ENCODE data around the gene CACFD1.

DNA sequence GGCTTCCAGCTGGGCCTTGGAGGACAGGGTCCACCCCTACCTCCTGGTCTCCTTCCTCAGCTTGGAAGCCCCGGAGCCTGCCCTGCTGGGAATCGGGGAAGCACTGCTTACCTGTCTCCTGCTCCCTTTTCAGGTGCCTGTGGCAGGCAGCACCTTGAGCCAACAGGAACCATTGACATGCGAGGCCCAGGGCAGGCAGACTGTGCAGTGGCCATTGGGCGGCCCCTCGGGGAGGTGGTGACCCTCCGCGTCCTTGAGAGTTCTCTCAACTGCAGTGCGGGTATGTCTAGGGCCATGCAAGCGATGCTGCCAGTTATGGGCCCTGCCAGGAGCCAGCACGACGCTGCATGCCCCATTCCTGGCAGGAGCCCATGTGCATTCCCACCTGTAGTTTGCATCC lies 3.8 kb upstream of the CACFD1 start:
- TF ChIP-seq, protein P1, sequence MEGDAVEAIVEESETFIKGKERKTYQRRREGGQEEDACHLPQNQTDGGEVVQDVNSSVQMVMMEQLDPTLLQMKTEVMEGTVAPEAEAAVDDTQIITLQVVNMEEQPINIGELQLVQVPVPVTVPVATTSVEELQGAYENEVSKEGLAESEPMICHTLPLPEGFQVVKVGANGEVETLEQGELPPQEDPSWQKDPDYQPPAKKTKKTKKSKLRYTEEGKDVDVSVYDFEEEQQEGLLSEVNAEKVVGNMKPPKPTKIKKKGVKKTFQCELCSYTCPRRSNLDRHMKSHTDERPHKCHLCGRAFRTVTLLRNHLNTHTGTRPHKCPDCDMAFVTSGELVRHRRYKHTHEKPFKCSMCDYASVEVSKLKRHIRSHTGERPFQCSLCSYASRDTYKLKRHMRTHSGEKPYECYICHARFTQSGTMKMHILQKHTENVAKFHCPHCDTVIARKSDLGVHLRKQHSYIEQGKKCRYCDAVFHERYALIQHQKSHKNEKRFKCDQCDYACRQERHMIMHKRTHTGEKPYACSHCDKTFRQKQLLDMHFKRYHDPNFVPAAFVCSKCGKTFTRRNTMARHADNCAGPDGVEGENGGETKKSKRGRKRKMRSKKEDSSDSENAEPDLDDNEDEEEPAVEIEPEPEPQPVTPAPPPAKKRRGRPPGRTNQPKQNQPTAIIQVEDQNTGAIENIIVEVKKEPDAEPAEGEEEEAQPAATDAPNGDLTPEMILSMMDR (conservative IDR thresholded peaks at IDR 0.05; ENCODE audit: low read depth in 2 of 2), result no peak
- TF ChIP-seq POLR2AphosphoS5 (IDR thresholded peaks at IDR 0.05; ENCODE audit: low read depth) (no peak), CREB1 (CRISPR knock-in tag; IDR thresholded peaks at IDR 0.05; ENCODE audit: low read depth) (no peak), EZH2phosphoT487 (IDR thresholded peaks at IDR 0.05; ENCODE audit: unreplicated experiment) (no peak), EZH2 (IDR thresholded peaks at IDR 0.05; ENCODE audit: low read depth, unreplicated experiment) (no peak), STAT1 (IDR thresholded peaks at IDR 0.05; ENCODE audit: unreplicated experiment) (no peak)
- TF ChIP-seq, protein P2, sequence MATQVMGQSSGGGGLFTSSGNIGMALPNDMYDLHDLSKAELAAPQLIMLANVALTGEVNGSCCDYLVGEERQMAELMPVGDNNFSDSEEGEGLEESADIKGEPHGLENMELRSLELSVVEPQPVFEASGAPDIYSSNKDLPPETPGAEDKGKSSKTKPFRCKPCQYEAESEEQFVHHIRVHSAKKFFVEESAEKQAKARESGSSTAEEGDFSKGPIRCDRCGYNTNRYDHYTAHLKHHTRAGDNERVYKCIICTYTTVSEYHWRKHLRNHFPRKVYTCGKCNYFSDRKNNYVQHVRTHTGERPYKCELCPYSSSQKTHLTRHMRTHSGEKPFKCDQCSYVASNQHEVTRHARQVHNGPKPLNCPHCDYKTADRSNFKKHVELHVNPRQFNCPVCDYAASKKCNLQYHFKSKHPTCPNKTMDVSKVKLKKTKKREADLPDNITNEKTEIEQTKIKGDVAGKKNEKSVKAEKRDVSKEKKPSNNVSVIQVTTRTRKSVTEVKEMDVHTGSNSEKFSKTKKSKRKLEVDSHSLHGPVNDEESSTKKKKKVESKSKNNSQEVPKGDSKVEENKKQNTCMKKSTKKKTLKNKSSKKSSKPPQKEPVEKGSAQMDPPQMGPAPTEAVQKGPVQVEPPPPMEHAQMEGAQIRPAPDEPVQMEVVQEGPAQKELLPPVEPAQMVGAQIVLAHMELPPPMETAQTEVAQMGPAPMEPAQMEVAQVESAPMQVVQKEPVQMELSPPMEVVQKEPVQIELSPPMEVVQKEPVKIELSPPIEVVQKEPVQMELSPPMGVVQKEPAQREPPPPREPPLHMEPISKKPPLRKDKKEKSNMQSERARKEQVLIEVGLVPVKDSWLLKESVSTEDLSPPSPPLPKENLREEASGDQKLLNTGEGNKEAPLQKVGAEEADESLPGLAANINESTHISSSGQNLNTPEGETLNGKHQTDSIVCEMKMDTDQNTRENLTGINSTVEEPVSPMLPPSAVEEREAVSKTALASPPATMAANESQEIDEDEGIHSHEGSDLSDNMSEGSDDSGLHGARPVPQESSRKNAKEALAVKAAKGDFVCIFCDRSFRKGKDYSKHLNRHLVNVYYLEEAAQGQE (IDR thresholded peaks at IDR 0.05; ENCODE audit: unreplicated experiment), result no peak

All from GM23338 (cell line).